Measurements from ENCODE around the gene SULT1C3.

GRCh38 chr2:108195133-108195439, 44.7 kb upstream of the SULT1C3 start:
- TF ChIP-seq CTCF (IDR thresholded peaks at IDR 0.05) (no peak), POLR2AphosphoS5 (IDR thresholded peaks at IDR 0.05) (no peak)
